VCaP (cell line): ENCODE measurements around the gene TGFBR3.

Experiments
- H3K27ac ChIP-seq: fragments of 450-650 bp; 2 replicates; pipeline ENCODE4 v1.5.1; 2017
- CTCF ChIP-seq: fragments of 450-650 bp; conservative IDR thresholded peaks from 2 replicates; pipeline ENCODE4 v1.5.1; 2017; ENCODE audit warnings: mild to moderate bottlenecking, moderate library complexity

The TGFBR3 gene

GRCh38 chr1:91732291-91733107 is 153.5 kb downstream of the TGFBR3 start:
- no peak overlapping the region for H3K27ac ChIP-seq
- TF ChIP-seq CTCF, result no peak

GRCh38 chr1:91731815-91732214 is 154.1 kb downstream of the TGFBR3 start:
- H3K27ac ChIP-seq, result no peak overlapping the region

GRCh38 chr1:91730801-91731732 is 154.9 kb downstream of the TGFBR3 start:
- no peak overlapping the region for H3K27ac ChIP-seq
- no peak for TF ChIP-seq CTCF

More at GRCh38 chr1:91731815-91732214, 154.1 kb downstream of the TGFBR3 start:
- no peak for TF ChIP-seq CTCF

GRCh38 chr1:91729621-91730358 is 156.2 kb downstream of the TGFBR3 start:
- TF ChIP-seq CTCF, result no peak
- H3K27ac ChIP-seq, result no peak overlapping the region

GRCh38 chr1:91727763-91728162 is 158.2 kb downstream of the TGFBR3 start:
- no peak overlapping the region for H3K27ac ChIP-seq

GRCh38 chr1:91725989-91726721 is 159.8 kb downstream of the TGFBR3 start:
- no peak overlapping the region for H3K27ac ChIP-seq
- no peak for TF ChIP-seq CTCF

More at GRCh38 chr1:91727763-91728162, 158.2 kb downstream of the TGFBR3 start:
- TF ChIP-seq CTCF, result no peak
